Measurements from ENCODE around the gene PAEP. TPM values are rescaled to one million over a fixed set of nuclear protein-coding genes. Genes with fewer than 3 reads are reported as not detected.
"Not testable (repeated sequence)": the region's sequence is repeated elsewhere in the genome, so short reads cannot be mapped to it uniquely, and the experiment has no call there.

Gene PAEP
- total RNA-seq, 1 donor from 2014 or later = 0.39 TPM

DNA sequence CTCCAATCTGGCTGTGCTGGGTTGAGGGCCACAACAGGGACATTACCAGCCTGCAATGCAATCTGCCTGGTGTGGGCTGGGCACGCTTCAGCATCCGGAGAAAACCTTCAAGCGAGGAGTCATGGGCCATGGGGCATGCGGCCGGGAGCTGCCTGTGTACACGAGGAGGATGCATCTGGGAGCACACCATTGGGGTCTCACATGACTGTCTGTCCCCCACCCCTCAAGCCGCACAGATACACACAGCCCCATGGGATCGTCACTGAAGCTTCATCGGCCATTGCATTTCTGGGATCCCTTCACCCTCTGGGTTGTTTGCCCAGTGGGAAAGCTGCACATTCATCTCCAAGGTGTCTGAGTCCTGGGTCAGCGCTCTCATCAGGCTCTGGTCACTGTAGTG lies 30.5 kb upstream of the PAEP start:
- Histone ChIP-seq H3K79me2 (ENCODE audit: insufficient read depth, low read length) (no peaks in the 10 kb centered on the region), H3K27ac (ENCODE audit: low read depth, low read length) (no peak overlapping the region), H2AFZ (ENCODE audit: low read depth, low read length) (no peak overlapping the region), H3K36me3 (ENCODE audit: insufficient read depth, low read length) (no peaks in the 10 kb centered on the region), H3K27me3 (ENCODE audit: insufficient read depth, low read length) (no peaks in the 10 kb centered on the region), H3K9me3 (ENCODE audit: insufficient read depth, low read depth, low read length) (no peaks in the 10 kb centered on the region), H4K20me1 (ENCODE audit: insufficient read depth, low read length) (no peaks in the 10 kb centered on the region), H3K9ac (ENCODE audit: low read length) (no peak overlapping the region), H3K4me2 (ENCODE audit: low read length) (no peak overlapping the region), H3K4me1 (ENCODE audit: insufficient read depth, low read length) (no peaks in the 10 kb centered on the region), H3K4me3 (ENCODE audit: insufficient read depth, low read depth, low read length) (no peak overlapping the region)
- no peak for FAIRE-seq
- no peak for TF ChIP-seq EZH2 (IDR thresholded peaks at IDR 0.05; ENCODE audit: insufficient read depth, low read length)
- TF ChIP-seq, protein P1, sequence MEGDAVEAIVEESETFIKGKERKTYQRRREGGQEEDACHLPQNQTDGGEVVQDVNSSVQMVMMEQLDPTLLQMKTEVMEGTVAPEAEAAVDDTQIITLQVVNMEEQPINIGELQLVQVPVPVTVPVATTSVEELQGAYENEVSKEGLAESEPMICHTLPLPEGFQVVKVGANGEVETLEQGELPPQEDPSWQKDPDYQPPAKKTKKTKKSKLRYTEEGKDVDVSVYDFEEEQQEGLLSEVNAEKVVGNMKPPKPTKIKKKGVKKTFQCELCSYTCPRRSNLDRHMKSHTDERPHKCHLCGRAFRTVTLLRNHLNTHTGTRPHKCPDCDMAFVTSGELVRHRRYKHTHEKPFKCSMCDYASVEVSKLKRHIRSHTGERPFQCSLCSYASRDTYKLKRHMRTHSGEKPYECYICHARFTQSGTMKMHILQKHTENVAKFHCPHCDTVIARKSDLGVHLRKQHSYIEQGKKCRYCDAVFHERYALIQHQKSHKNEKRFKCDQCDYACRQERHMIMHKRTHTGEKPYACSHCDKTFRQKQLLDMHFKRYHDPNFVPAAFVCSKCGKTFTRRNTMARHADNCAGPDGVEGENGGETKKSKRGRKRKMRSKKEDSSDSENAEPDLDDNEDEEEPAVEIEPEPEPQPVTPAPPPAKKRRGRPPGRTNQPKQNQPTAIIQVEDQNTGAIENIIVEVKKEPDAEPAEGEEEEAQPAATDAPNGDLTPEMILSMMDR (IDR thresholded peaks at IDR 0.05; ENCODE audit: insufficient read depth, low read depth, low read length) = no peak
- Mint-ChIP-seq H3K9me3 (ENCODE audit: unreplicated experiment) (peaks cover 3% of the 10 kb centered on the region), H3K4me1 (ENCODE audit: low read depth, unreplicated experiment) (peaks cover 18% of the 10 kb centered on the region), H3K27me3 (ENCODE audit: low read depth, unreplicated experiment) (peaks cover 2% of the 10 kb centered on the region), H3K4me3 (ENCODE audit: unreplicated experiment) (no peak overlapping the region), H3K27ac (ENCODE audit: unreplicated experiment) (no peak overlapping the region), H3K36me3 (ENCODE audit: low read depth, unreplicated experiment) (peaks cover 2% of the 10 kb centered on the region)
- no peak for DNase-seq (ENCODE audit: low read depth)

DNA sequence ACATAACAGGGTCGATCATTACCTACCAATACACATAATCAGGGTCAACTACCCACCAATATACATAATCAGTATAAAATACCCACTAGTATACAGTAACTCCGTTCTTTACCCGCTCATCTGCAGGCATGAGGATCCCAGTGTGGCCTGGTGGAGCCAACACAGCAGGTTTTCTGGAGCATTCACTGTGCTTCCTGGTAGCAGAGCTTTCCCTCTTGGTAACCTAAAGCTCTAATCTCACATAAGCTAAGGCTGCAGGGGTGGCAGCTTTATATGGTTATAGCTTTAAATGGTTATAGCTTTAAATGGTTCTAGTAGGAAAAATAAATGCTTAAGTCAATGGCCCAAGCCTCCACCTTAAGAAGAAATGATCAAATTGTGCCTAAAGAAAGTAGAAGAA lies 28.4 kb upstream of the PAEP start:
- Mint-ChIP-seq H3K4me3 (ENCODE audit: unreplicated experiment) (no peak overlapping the region), H3K4me1 (ENCODE audit: low read depth, unreplicated experiment) (peaks cover 22% of the 10 kb centered on the region), H3K36me3 (ENCODE audit: low read depth, unreplicated experiment) (peaks cover 2% of the 10 kb centered on the region), H3K27ac (ENCODE audit: unreplicated experiment) (no peak overlapping the region), H3K27me3 (ENCODE audit: low read depth, unreplicated experiment) (peaks cover 2% of the 10 kb centered on the region), H3K9me3 (ENCODE audit: unreplicated experiment) (peaks cover 5% of the 10 kb centered on the region)
- H3K79me2 ChIP-seq (ENCODE audit: insufficient read depth, low read length) = no peaks in the 10 kb centered on the region
- FAIRE-seq (no peak), DNase-seq (ENCODE audit: low read depth) (no peak)
- no peaks in the 10 kb centered on the region for H3K9me3 ChIP-seq (ENCODE audit: insufficient read depth, low read depth, low read length)
- no peak overlapping the region for H2AFZ ChIP-seq (ENCODE audit: low read depth, low read length)
- H3K36me3 ChIP-seq (ENCODE audit: insufficient read depth, low read length) = no peaks in the 10 kb centered on the region
- H3K4me3 ChIP-seq (ENCODE audit: insufficient read depth, low read depth, low read length) = no peak overlapping the region
- H3K27me3 ChIP-seq (ENCODE audit: insufficient read depth, low read length) = no peaks in the 10 kb centered on the region
- TF ChIP-seq, protein P1 (IDR thresholded peaks at IDR 0.05; ENCODE audit: insufficient read depth, low read depth, low read length) = no peak
- no peak for TF ChIP-seq EZH2 (IDR thresholded peaks at IDR 0.05; ENCODE audit: insufficient read depth, low read length)
- no peaks in the 10 kb centered on the region for H4K20me1 ChIP-seq (ENCODE audit: insufficient read depth, low read length)
- H3K27ac ChIP-seq (ENCODE audit: low read depth, low read length) = no peak overlapping the region
- H3K9ac ChIP-seq (ENCODE audit: low read length) = no peak overlapping the region
- no peak overlapping the region for H3K4me2 ChIP-seq (ENCODE audit: low read length)
- no peaks in the 10 kb centered on the region for H3K4me1 ChIP-seq (ENCODE audit: insufficient read depth, low read length)

DNA sequence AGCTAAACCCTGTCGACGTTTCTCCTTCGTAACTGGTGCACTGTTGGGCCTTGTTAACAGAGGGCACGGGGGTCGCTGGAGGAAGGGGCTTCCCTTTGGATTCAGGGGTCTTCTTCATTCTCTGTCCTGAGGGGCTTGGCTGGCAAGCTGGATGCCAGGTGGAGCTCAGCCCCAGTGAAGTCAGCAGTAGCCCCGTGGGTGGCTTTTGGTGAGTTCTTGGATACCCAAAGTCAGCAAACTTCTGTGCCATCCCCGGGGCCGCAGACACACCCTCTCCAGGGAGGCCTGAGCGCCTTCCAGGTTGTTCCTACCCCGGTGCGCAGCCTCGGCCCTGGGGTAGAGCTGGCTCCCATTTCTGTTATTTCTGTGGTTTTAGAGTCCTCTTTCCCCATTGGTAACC lies 27.9 kb upstream of the PAEP start:
- TF ChIP-seq, protein P1 (IDR thresholded peaks at IDR 0.05; ENCODE audit: insufficient read depth, low read depth, low read length) = no peak
- no peak for TF ChIP-seq EZH2 (IDR thresholded peaks at IDR 0.05; ENCODE audit: insufficient read depth, low read length)
- no peak overlapping the region for H3K27ac Mint-ChIP-seq (ENCODE audit: unreplicated experiment)
- Histone ChIP-seq H3K36me3 (ENCODE audit: insufficient read depth, low read length) (no peaks in the 10 kb centered on the region), H2AFZ (ENCODE audit: low read depth, low read length) (no peak overlapping the region), H3K4me1 (ENCODE audit: insufficient read depth, low read length) (no peaks in the 10 kb centered on the region), H3K27me3 (ENCODE audit: insufficient read depth, low read length) (no peaks in the 10 kb centered on the region), H3K4me2 (ENCODE audit: low read length) (no peak overlapping the region), H3K4me3 (ENCODE audit: insufficient read depth, low read depth, low read length) (no peak overlapping the region), H4K20me1 (ENCODE audit: insufficient read depth, low read length) (no peaks in the 10 kb centered on the region), H3K9me3 (ENCODE audit: insufficient read depth, low read depth, low read length) (no peaks in the 10 kb centered on the region), H3K79me2 (ENCODE audit: insufficient read depth, low read length) (no peaks in the 10 kb centered on the region), H3K9ac (ENCODE audit: low read length) (no peak overlapping the region), H3K27ac (ENCODE audit: low read depth, low read length) (no peak overlapping the region)
- H3K9me3 Mint-ChIP-seq (ENCODE audit: unreplicated experiment) = peaks cover 5% of the 10 kb centered on the region
- no peak for FAIRE-seq
- H3K27me3 Mint-ChIP-seq (ENCODE audit: low read depth, unreplicated experiment) = peaks cover 4% of the 10 kb centered on the region
- H3K4me1 Mint-ChIP-seq (ENCODE audit: low read depth, unreplicated experiment) = peaks cover 22% of the 10 kb centered on the region
- peaks cover 2% of the 10 kb centered on the region for H3K36me3 Mint-ChIP-seq (ENCODE audit: low read depth, unreplicated experiment)
- no peak overlapping the region for H3K4me3 Mint-ChIP-seq (ENCODE audit: unreplicated experiment)
- no peak for DNase-seq (ENCODE audit: low read depth)

DNA sequence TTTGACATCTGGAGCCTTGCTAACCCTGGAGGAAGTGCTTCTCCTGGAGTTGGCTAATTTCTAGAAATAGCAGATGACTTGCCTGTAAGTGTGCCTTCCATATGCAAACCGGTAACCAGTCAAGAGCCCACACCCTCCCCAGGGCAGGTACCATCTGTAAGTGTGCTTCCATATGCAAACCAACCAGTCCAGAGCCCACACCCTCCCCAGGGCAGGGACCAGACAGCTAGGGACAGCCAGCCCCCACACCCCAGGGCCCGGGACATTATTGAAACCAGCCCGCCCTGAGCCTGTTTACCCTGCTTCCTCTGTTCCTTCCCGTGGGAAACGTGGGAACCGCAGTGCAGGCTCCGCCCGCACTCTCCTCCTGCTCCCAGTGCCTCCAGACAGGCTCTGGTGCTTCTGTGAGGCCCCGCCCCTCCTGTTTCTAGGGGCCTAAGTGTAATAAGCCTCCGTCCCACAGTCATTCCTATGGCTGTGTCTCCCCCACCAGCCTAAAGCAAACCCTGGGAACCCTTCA lies 27.3 kb upstream of the PAEP start:
- not testable (repeated sequence) for H3K27ac Mint-ChIP-seq (ENCODE audit: unreplicated experiment)

More for the DNA sequence above, 27.3 kb upstream of the PAEP start:
- not testable (repeated sequence) for H3K27me3 Mint-ChIP-seq (ENCODE audit: low read depth, unreplicated experiment); H2AFZ ChIP-seq (ENCODE audit: low read depth, low read length); H3K36me3 Mint-ChIP-seq (ENCODE audit: low read depth, unreplicated experiment); H3K27me3 ChIP-seq (ENCODE audit: insufficient read depth, low read length); FAIRE-seq; H3K9me3 ChIP-seq (ENCODE audit: insufficient read depth, low read depth, low read length); H3K4me3 Mint-ChIP-seq (ENCODE audit: unreplicated experiment); DNase-seq (ENCODE audit: low read depth); H3K4me3 ChIP-seq (ENCODE audit: insufficient read depth, low read depth, low read length); H3K4me2 ChIP-seq (ENCODE audit: low read length); H3K27ac ChIP-seq (ENCODE audit: low read depth, low read length); H3K9ac ChIP-seq (ENCODE audit: low read length); H3K9me3 Mint-ChIP-seq (ENCODE audit: unreplicated experiment); H3K36me3 ChIP-seq (ENCODE audit: insufficient read depth, low read length); H3K79me2 ChIP-seq (ENCODE audit: insufficient read depth, low read length); H3K4me1 ChIP-seq (ENCODE audit: insufficient read depth, low read length); H4K20me1 ChIP-seq (ENCODE audit: insufficient read depth, low read length)
- peaks cover 20% of the 10 kb centered on the region for H3K4me1 Mint-ChIP-seq (ENCODE audit: low read depth, unreplicated experiment)

All from astrocyte (in vitro differentiated cells and primary cell).